Measurements from ENCODE around the gene TIMELESS.

The TIMELESS gene

DNA sequence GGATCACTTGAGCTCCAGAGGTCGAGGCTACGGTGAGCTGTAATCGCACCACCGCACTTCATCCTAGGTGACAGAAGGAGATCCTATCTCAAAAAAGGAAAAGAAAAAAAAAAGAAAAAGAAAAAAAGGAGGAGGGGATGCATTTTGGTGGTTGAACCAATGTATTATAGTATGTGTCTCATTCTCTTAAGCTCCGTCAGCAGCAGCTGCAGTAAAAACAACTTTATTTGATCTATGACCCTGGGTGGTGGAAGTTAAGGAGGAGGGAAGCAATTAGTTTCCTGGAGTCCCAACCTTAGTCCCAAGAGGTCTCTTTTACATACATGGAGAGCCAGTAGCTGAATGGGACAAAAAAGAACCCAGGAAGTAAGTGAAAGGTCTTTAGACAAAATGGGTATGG is 59.8 kb downstream of the TIMELESS start:
- no peaks in the 10 kb centered on the region for H3K36me3 ChIP-seq (ENCODE audit: control insufficient read depth, insufficient read depth, low read length)
- no peaks in the 10 kb centered on the region for H3K4me1 ChIP-seq (ENCODE audit: control insufficient read depth, insufficient read depth, low read length)
- H3K27me3 ChIP-seq (ENCODE audit: control insufficient read depth, insufficient read depth, low read length), result no peaks in the 10 kb centered on the region
- H3K9ac ChIP-seq (ENCODE audit: low read length), result no peak overlapping the region
- no peaks in the 10 kb centered on the region for H3K9me3 ChIP-seq (ENCODE audit: control insufficient read depth, low read length)
- H3K4me3 ChIP-seq (ENCODE audit: low read length), result no peak overlapping the region

GRCh38 chr12:56387152-56387736 is 62.0 kb downstream of the TIMELESS start:
- no peaks in the 10 kb centered on the region for H3K4me1 ChIP-seq (ENCODE audit: control insufficient read depth, insufficient read depth, low read length)
- no peak overlapping the region for H3K4me3 ChIP-seq (ENCODE audit: low read length)
- no peaks in the 10 kb centered on the region for H3K36me3 ChIP-seq (ENCODE audit: control insufficient read depth, insufficient read depth, low read length)
- no peaks in the 10 kb centered on the region for H3K9me3 ChIP-seq (ENCODE audit: control insufficient read depth, low read length)
- H3K9ac ChIP-seq (ENCODE audit: low read length), result no peak overlapping the region
- no peaks in the 10 kb centered on the region for H3K27me3 ChIP-seq (ENCODE audit: control insufficient read depth, insufficient read depth, low read length)

- no peaks in the 10 kb centered on the region for H3K36me3 ChIP-seq (ENCODE audit: control insufficient read depth, insufficient read depth, low read length)
- H3K4me1 ChIP-seq (ENCODE audit: control insufficient read depth, insufficient read depth, low read length), result no peaks in the 10 kb centered on the region
- no peak overlapping the region for H3K4me3 ChIP-seq (ENCODE audit: low read length)
- H3K27me3 ChIP-seq (ENCODE audit: control insufficient read depth, insufficient read depth, low read length), result no peaks in the 10 kb centered on the region
- no peaks in the 10 kb centered on the region for H3K9me3 ChIP-seq (ENCODE audit: control insufficient read depth, low read length)
- no peak overlapping the region for H3K9ac ChIP-seq (ENCODE audit: low read length)
Measured at GRCh38 chr12:56385873-56386272, 63.4 kb downstream of the TIMELESS start.

DNA sequence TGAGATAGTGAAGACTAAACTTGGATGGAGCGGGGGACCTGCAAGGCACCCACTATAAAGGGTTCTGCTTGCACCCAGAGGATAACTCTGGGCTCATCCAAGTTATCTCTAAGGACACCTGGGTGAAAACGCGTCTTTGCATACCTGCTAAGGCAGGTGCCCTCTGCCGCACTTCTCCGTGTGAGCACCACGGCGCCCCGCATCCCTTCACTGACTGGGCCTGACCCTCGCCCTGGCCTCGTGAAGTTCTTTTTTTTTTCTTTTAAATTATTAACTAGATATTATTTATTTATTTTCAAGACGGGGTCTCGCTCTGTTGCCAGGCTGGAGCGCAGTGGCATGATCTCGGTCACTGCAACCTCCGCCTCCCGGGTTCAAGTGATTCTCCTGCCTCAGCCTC is 66.6 kb downstream of the TIMELESS start:
- Histone ChIP-seq H3K9ac (ENCODE audit: low read length) (no peak overlapping the region), H3K27me3 (ENCODE audit: control insufficient read depth, insufficient read depth, low read length) (no peaks in the 10 kb centered on the region), H3K4me1 (ENCODE audit: control insufficient read depth, insufficient read depth, low read length) (no peaks in the 10 kb centered on the region), H3K36me3 (ENCODE audit: control insufficient read depth, insufficient read depth, low read length) (no peaks in the 10 kb centered on the region), H3K9me3 (ENCODE audit: control insufficient read depth, low read length) (no peaks in the 10 kb centered on the region), H3K4me3 (ENCODE audit: low read length) (no peak overlapping the region)

DNA sequence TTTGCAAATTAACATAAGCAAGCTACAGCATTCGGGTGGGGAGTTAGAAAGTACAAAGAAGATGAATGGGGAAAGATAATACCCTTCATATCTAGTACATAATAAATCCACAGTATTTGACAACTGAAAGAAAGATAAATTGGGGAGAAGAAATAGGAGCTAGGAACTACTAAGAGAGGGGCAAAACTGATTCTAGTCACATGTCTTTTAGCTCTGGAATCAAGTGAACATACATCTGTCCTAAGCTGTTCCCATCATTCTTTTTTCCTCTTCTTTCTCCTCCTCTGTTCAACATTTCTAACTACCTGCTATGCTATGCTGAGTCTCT is 71.3 kb downstream of the TIMELESS start:
- Histone ChIP-seq H3K9ac (ENCODE audit: low read length) (no peak overlapping the region), H3K4me3 (ENCODE audit: low read length) (no peak overlapping the region), H3K36me3 (ENCODE audit: control insufficient read depth, insufficient read depth, low read length) (no peaks in the 10 kb centered on the region), H3K4me1 (ENCODE audit: control insufficient read depth, insufficient read depth, low read length) (no peaks in the 10 kb centered on the region), H3K27me3 (ENCODE audit: control insufficient read depth, insufficient read depth, low read length) (no peaks in the 10 kb centered on the region), H3K9me3 (ENCODE audit: control insufficient read depth, low read length) (no peaks in the 10 kb centered on the region)

GRCh38 chr12:56377310-56377988 is 71.8 kb downstream of the TIMELESS start:
- H3K9me3 ChIP-seq (ENCODE audit: control insufficient read depth, low read length), result no peaks in the 10 kb centered on the region
- H3K9ac ChIP-seq (ENCODE audit: low read length), result no peak overlapping the region
- no peaks in the 10 kb centered on the region for H3K27me3 ChIP-seq (ENCODE audit: control insufficient read depth, insufficient read depth, low read length)
- no peaks in the 10 kb centered on the region for H3K4me1 ChIP-seq (ENCODE audit: control insufficient read depth, insufficient read depth, low read length)
- H3K36me3 ChIP-seq (ENCODE audit: control insufficient read depth, insufficient read depth, low read length), result no peaks in the 10 kb centered on the region
- no peak overlapping the region for H3K4me3 ChIP-seq (ENCODE audit: low read length)

- Histone ChIP-seq H3K4me1 (ENCODE audit: control insufficient read depth, insufficient read depth, low read length) (no peaks in the 10 kb centered on the region), H3K9ac (ENCODE audit: low read length) (no peak overlapping the region), H3K9me3 (ENCODE audit: control insufficient read depth, low read length) (no peaks in the 10 kb centered on the region), H3K27me3 (ENCODE audit: control insufficient read depth, insufficient read depth, low read length) (no peaks in the 10 kb centered on the region), H3K36me3 (ENCODE audit: control insufficient read depth, insufficient read depth, low read length) (no peaks in the 10 kb centered on the region), H3K4me3 (ENCODE audit: low read length) (no peak overlapping the region)
Measured at GRCh38 chr12:56375598-56376434, 73.4 kb downstream of the TIMELESS start.

DNA sequence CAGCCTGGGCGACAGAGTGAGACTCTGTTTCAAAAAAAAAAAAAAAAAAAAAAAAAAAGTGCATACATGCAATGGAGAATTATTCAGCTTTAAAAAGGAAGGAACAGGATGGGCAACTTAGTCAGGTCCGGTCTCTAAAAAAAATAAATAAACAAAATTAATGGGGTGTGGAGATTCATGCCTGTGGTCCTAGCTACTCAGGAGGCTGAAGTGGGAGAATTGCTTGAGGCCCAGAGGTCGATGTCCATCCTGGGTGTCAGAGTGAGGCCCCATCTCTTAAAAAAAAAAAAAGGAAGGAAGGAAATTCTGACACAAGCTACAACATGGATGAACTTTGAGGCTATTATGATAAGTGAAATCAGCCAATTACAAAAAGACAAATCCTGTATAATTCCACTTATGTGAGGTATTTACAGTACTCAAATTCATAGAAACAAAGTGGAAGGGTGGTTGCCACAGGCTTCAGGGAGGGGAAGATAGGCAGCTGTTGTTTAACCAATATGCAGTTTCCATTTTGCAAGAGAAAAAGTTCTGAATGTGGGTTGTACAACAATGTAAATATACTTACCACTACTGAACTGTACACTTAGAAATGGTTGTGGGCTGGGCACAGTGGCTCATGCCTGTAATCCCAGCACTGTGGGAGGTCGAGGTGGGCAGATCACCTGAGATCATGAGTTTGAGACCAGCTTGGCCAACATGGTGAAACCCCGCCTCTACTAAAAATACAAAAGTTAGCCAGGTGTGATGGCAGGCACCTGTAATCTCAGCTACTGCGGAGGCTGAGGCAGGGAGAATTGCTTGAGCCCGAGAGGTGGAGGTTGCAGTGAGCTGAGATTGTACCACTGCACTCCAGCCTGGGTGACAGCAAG is 74.3 kb downstream of the TIMELESS start:
- Histone ChIP-seq H3K4me3 (ENCODE audit: low read length) (no peak overlapping the region), H3K4me1 (ENCODE audit: control insufficient read depth, insufficient read depth, low read length) (no peaks in the 10 kb centered on the region), H3K36me3 (ENCODE audit: control insufficient read depth, insufficient read depth, low read length) (no peaks in the 10 kb centered on the region), H3K9me3 (ENCODE audit: control insufficient read depth, low read length) (no peaks in the 10 kb centered on the region), H3K9ac (ENCODE audit: low read length) (no peak overlapping the region), H3K27me3 (ENCODE audit: control insufficient read depth, insufficient read depth, low read length) (no peaks in the 10 kb centered on the region)

GRCh38 chr12:56373515-56373914 is 75.7 kb downstream of the TIMELESS start:
- H3K4me1 ChIP-seq (ENCODE audit: control insufficient read depth, insufficient read depth, low read length), result no peaks in the 10 kb centered on the region
- no peaks in the 10 kb centered on the region for H3K36me3 ChIP-seq (ENCODE audit: control insufficient read depth, insufficient read depth, low read length)
- no peak overlapping the region for H3K9ac ChIP-seq (ENCODE audit: low read length)
- no peaks in the 10 kb centered on the region for H3K27me3 ChIP-seq (ENCODE audit: control insufficient read depth, insufficient read depth, low read length)
- H3K9me3 ChIP-seq (ENCODE audit: control insufficient read depth, low read length), result no peaks in the 10 kb centered on the region
- H3K4me3 ChIP-seq (ENCODE audit: low read length), result no peak overlapping the region

- Histone ChIP-seq H3K27me3 (ENCODE audit: control insufficient read depth, insufficient read depth, low read length) (no peaks in the 10 kb centered on the region), H3K4me1 (ENCODE audit: control insufficient read depth, insufficient read depth, low read length) (no peaks in the 10 kb centered on the region), H3K4me3 (ENCODE audit: low read length) (no peak overlapping the region), H3K36me3 (ENCODE audit: control insufficient read depth, insufficient read depth, low read length) (no peaks in the 10 kb centered on the region), H3K9ac (ENCODE audit: low read length) (no peak overlapping the region), H3K9me3 (ENCODE audit: control insufficient read depth, low read length) (no peaks in the 10 kb centered on the region)
Measured at GRCh38 chr12:56366948-56367347, 82.3 kb downstream of the TIMELESS start.
